Fibroblast of villous mesenchyme (primary cell): ENCODE data around the gene TMEM185B. TPM values are rescaled to one million over a fixed set of nuclear protein-coding genes. Genes with fewer than 3 reads are reported as not detected.
A peak's percentile ranks its signal among the peaks of the same experiment; 100 is the strongest.

Experiments
- DNase-seq: peaks from one replicate; pipeline ENCODE4 v3.0.0-alpha.2; 2010; ENCODE audit warnings: low read depth
- H3K4me3 ChIP-seq: 2 replicates; pipeline ENCODE4 v1.5.1; 2011; ENCODE audit warnings: low read depth, mild to moderate bottlenecking, low read length
- CTCF ChIP-seq: IDR thresholded peaks from 2 replicates; pipeline ENCODE4 v1.5.1; 2012; ENCODE audit warnings: low read depth, mild to moderate bottlenecking, low read length; ENCODE audit not compliant: insufficient read depth
- total RNA-seq: library from RNA; depleted of rRNA; stranded (reverse); fragments of >200 nt; gene quantifications from 2 replicates; pipeline ENCODE4 v1.2.3, GENCODE V29; 2012

Gene TMEM185B
- total RNA-seq, 1 donor = 36.3 TPM

DNA sequence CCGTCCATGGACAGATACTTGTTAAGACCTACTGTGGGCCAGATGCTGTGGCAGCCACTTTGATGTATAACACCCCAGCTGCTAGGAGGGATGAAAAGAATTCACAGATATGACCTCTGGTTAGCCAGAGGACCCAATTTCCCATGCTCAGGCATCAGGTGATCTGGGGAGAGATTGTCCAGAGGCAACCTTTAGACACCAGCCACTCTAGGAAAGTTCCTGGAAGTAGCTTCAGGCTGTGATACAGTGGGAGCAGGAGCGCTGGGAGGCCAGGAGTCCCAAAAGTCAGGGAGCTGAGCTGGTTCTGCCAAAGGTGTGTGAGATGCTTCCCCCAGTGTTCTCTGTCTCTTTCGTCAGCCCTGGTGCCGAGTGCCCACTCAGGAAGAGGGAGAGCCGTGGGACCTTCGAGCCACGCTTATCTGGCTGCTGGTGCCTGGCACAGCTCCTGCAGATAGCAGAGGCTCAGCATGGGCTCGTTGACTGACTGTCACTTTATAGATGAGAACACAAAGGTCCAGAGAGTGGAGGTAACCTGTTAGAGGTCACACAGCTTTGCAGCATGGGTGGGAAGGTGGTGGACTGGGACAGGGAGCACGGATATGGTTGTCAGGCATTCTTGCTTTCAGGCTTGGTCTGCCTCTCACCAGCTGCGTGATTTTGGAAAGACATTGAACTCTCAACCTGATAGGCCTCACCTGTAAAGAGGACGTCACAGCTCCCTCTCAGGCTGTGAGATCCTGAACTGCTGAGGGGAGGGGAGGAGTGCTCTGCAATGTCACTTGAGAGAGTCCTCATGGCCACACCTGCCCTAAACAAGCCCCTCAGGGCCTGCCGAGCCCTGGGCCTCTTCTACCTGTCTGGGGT, 21.7 kb upstream of the TMEM185B start:
- no peak for DNase-seq
- no peak overlapping the region for H3K4me3 ChIP-seq
- TF ChIP-seq CTCF = no peak

DNA sequence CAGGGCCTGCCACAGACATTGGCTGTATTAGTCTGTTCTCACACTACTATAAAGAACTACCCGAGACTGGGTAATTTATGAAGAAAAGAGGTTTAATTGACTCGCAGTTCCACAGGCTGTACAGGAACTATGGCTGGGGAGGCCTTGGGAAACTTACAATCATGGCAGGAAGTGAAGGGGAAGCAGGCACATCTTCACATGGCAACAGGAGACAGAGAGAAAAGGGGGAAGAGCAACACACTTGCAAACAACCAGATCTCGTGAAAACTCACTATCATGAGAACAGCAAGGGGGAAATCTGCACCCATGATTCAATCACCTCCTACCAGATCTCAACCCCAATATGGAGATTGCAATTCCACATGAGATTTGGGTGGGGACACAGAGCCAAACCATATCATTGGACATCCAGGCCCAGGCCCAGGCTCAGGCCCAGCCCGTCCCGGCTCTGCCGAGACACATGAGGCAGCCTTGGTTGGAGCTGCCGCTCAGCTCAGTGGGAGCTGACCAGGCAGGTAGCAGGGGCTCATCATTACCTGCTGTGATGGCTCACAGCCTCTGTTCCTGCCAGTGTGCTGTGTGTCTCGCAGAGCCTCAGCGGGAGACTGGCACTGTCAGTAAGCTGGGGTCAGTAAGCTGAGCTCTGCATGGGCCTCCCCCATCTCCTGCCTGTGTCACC, 20.8 kb upstream of the TMEM185B start:
- no peak overlapping the region for H3K4me3 ChIP-seq

DNA sequence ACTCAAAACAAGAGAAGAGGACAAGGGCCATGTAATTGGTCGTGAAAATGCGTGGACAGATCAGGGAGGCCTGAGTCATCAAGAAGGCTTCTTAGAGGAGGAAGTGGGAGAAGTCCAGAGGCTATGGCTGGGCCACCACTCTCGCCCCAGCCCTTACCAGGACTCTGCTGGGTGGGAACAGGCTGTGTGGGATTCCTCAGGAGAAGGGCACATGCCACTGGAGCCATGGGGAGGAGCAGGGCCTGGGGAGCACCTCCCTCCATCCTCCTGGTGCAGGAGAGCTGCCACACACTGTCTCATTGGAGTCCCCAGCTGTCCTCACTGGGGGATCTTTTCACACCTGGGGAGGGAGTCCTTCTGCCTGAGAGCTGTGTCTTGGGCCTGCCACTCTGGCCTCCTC, 20.0 kb upstream of the TMEM185B start:
- TF ChIP-seq CTCF = no peak
- no peak for DNase-seq

More for the DNA sequence above, 20.8 kb upstream of the TMEM185B start:
- no peak for DNase-seq
- no peak for TF ChIP-seq CTCF

GRCh38 chr2:120241684-120242083, 18.5 kb upstream of the TMEM185B start:
- no peak for DNase-seq
- H3K4me3 ChIP-seq = no peak overlapping the region
- no peak for TF ChIP-seq CTCF

More for the DNA sequence above, 20.0 kb upstream of the TMEM185B start:
- H3K4me3 ChIP-seq = no peak overlapping the region

GRCh38 chr2:120240901-120241429, 17.8 kb upstream of the TMEM185B start:
- H3K4me3 ChIP-seq = no peak overlapping the region
- TF ChIP-seq CTCF = no peak
- DNase-seq = no peak

DNA sequence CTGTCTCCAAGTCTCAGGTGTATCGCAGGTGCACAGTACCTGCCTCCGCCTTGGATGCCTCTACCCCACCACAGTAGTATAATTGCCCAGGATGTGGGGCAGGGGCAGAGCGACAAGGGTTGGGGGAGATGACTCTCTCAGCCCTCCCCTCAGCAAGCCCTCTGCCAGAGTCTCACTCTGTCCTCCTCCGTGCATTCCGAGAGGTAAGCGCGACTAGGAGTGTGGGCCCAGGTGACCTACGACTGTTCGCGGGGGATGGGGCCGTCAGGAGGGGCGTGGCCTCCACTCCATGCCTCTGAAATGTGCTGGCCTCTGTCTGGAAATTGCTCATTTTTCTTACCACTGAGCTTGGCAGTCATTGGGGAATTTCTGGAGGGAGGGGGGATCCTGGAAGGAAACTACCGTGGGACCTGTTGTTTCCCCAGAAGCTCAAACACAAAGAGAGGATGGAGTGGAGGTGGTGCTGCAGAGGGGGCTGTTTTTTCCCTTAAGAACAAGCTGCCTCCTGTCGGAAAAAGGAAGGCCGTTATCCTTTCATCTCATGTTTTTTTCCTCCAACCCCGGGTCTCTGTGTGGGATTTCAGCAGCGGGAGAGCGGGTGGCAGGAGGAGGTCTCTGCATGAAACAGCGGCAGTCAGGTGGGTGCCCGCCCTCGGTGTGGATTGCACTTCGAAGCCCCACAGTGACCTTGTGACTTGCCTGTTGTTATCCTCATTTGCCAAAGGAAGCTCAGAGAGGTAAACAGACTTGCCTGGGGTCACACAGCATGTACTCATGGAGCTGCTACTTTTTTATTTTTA, 16.5 kb upstream of the TMEM185B start:
- peak; percentile 42 for DNase-seq
- H3K4me3 ChIP-seq = no peak overlapping the region
- TF ChIP-seq CTCF = no peak
